ENCODE measurements around the gene HCAR3.
"Not testable (repeated sequence)": the region's sequence is repeated elsewhere in the genome, so short reads cannot be mapped to it uniquely, and the experiment has no call there.

The HCAR3 gene

DNA sequence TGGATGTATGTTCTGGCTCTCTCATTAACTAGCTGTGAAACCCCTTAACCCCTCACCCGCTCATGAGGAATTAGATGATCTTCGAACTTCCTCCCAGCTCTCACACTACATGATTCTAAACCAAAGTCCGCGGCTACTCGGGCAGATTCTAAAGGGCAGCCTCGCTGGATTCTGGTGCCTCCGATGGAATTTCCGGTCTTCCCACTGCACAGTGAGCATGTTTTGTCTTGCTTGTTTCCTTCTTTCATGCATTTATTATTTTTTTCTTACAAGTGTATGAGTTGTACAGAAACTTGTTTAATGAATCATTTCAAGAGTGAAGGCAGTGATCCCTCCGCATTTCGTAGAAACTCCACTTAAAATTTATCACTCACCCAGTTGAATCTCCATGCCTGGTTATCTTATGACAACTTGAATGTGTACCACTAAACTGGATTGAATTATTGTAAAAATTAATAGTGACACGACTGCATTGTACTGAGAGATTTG, 4.5 kb upstream of the HCAR3 start:
- TF ChIP-seq, protein P1, sequence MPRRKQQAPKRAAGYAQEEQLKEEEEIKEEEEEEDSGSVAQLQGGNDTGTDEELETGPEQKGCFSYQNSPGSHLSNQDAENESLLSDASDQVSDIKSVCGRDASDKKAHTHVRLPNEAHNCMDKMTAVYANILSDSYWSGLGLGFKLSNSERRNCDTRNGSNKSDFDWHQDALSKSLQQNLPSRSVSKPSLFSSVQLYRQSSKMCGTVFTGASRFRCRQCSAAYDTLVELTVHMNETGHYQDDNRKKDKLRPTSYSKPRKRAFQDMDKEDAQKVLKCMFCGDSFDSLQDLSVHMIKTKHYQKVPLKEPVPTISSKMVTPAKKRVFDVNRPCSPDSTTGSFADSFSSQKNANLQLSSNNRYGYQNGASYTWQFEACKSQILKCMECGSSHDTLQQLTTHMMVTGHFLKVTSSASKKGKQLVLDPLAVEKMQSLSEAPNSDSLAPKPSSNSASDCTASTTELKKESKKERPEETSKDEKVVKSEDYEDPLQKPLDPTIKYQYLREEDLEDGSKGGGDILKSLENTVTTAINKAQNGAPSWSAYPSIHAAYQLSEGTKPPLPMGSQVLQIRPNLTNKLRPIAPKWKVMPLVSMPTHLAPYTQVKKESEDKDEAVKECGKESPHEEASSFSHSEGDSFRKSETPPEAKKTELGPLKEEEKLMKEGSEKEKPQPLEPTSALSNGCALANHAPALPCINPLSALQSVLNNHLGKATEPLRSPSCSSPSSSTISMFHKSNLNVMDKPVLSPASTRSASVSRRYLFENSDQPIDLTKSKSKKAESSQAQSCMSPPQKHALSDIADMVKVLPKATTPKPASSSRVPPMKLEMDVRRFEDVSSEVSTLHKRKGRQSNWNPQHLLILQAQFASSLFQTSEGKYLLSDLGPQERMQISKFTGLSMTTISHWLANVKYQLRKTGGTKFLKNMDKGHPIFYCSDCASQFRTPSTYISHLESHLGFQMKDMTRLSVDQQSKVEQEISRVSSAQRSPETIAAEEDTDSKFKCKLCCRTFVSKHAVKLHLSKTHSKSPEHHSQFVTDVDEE (CRISPR knock-in tag; IDR thresholded peaks at IDR 0.05): no peak
- no peak for TF ChIP-seq ZNF8 (CRISPR knock-in tag; IDR thresholded peaks at IDR 0.05)
- no peak for ATAC-seq

DNA sequence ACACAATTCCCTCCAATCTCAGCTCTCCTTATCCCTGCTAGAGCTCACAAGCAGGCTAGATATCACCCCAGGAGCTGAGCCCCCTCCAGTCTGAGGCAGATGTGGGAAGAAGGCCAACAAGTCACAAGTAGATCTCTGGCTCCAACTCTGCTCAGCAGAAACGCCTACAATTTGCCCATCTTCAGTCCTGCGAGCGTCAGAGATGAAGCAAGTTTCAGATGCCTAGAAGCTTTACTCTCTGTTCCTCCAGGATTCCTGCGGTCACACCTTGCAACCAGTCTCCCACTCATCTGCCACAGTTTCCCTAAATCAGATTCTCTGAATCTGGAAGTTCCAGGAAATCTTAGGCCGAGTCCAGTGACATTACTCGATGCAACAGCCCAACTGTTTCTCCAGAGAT, 1.4 kb downstream of the HCAR3 start:
- not testable (repeated sequence) for ATAC-seq

DNA sequence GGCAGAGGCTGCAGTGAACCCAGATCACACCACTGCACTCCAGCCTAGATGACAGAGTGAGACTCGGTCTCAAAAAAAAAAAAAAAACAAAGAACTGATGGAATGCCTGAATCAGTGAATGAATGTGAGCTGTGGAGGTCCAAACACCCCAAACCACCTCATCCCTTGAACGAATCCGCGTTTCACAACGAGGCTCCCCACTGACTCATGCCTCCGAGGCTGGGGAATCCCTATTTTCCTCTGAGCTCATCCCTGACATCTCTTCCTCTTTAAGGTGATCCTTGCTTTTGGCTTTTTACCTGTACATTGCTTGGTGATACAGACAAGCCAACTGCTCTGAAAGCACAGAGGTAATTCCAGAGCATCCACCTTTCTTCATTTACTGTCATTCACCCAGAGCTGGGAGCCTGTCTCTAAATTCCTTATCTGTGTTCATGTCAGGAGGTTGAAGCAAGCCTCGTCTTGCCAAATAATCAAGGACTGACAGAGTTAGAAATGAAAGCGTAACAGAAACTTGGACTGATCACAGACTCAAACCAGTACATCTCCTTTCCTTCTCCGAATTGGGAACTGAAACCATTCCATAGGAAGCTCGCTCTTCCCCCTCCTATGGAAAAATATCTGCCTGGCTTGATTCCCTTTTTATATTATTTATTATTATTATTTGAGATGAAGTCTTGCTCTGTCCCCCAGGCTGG, 3.0 kb downstream of the HCAR3 start:
- ATAC-seq: not testable (repeated sequence)

DNA sequence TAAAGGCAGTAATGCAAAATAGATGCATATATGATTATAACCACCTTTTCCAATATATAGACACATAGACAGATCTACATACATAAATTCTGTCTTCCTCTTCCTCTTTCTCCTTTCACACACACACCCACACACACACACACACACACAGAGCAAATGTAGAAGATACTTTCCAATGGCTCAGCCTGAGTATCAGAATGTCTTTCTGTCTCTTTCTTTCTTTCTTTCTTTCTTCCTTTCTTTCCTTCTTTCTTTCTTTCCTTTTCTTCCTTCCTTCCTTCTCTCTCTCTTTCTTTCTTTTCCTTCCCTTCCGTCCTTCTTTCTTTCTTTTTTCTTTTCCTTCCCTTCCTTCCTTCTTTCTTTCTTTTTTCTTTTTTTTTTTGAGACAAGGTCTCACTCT, 5.3 kb downstream of the HCAR3 start:
- ATAC-seq: not testable (repeated sequence)

DNA sequence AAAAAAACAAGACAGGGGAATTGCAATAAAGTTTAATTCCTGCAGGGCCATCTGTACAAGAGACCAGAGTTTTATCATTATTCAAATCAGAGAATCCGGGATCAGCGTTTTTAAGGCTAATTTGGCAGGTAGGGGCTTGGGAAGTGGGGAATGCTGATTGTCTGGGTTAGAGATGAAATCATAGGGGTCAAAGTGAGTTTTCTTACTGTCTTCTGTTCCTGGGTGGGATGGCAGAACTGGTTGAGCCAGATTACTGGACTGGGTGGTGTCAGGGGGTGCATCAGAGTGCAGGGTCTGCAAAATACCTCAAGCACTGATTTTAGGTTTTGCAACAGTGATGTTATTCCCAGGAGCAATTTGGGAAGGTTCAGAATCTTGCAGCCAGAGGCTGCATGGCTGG, 6.3 kb downstream of the HCAR3 start:
- not testable (repeated sequence) for ATAC-seq

DNA sequence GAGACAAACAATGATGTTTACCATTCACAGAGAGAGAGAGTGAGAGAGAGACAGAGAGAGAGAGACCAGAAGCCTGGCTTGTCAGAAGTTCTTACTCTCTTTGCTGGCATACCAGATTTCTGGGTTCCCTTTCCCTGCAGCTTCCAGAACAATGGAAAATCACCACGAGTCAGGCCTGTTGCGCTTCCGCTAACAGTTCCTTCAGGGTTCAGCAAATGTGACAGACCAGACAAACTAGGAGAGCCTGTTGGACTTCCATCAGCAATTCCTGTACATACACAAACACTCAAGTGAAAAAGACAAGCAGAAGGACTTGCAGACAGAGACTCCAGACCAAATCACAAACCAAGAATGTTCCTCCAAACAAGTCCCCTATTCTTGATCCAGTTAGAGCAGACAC, 7.3 kb downstream of the HCAR3 start:
- not testable (repeated sequence) for ATAC-seq

DNA sequence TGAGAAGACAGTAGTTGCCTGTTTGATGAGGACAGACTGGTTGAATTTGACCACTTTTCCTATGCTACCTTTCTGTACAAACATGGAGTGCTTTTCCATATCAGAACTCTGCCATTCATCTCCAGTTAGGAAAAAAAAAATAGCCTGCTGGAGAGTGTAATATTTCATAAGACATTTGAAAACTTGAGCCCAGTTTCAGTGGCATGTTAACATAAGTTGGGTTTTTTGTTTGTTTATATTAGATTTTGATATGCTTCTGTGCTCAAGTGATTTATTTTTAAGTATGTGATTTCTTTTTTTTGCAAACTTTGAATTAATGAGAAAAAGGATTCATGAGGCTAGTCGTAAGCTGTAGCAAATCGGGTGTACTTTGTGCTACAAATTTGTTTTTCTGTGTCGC, 12.8 kb downstream of the HCAR3 start:
- not testable (repeated sequence) for ATAC-seq

DNA sequence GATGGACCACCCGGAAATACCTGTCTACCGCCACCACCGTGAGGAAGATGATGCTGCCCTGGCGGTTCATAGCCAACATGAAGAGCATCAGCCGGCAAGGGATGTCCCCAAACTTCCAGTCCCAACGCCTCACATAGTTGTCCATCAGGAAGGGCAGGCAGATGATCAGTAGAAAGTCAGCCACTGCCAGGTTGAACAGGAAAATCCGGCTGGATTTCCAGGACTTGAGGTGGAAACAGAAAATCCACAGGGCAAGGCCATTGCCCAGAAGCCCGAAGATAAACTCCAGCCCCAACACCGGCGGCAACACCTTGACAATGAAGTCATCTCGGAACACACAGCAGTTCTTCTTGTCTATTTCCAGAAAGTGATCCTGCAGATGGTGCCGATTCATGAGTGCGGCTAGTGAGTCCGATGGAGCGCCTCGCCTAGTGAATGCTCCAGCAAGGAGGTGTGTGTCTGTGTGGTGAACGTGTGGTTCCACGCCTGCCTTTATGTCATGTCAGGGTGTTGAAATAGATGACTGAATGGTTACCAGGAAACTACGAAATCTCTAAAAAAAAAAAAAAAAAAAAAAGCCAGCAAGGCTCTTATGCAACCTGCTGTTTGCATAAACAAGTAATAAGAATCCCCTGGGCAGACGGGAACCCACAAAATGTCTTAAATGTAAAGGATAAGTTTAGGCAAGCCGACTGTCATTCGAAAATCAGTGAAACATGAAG, 13.6 kb downstream of the HCAR3 start, which contains the start of gene HCAR2:
Gene HCAR2, minus strand, starts transcription at position 468 of the 722 bp plus-strand sequence. Its CDS starts 74 bp downstream, at position 394.
- not testable (repeated sequence) for ATAC-seq

DNA sequence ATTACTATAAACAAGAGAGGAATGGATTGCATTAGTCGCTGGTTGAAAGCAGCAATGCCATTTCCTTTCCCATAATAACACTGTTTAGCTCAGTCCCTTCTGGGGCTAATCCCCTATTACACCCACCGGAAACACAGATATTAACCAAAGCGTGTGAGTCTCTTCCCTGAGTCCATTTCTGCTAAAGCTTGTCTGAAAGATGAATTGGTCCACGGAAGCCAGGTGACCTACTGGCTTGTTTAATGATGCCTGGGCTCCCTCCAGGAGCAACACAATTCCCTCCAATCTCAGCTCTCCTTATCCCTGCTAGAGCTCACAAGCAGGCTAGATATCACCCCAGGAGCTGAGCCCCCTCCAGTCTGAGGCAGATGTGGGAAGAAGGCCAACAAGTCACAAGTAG, 15.1 kb downstream of the HCAR3 start:
- not testable (repeated sequence) for ATAC-seq

DNA sequence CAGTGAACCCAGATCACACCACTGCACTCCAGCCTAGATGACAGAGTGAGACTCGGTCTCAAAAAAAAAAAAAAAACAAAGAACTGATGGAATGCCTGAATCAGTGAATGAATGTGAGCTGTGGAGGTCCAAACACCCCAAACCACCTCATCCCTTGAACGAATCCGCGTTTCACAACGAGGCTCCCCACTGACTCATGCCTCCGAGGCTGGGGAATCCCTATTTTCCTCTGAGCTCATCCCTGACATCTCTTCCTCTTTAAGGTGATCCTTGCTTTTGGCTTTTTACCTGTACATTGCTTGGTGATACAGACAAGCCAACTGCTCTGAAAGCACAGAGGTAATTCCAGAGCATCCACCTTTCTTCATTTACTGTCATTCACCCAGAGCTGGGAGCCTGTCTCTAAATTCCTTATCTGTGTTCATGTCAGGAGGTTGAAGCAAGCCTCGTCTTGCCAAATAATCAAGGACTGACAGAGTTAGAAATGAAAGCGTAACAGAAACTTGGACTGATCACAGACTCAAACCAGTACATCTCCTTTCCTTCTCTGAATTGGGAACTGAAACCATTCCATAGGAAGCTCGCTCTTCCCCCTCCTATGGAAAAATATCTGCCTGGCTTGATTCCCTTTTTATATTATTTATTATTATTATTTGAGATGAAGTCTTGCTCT, 16.4 kb downstream of the HCAR3 start:
- not testable (repeated sequence) for ATAC-seq

DNA sequence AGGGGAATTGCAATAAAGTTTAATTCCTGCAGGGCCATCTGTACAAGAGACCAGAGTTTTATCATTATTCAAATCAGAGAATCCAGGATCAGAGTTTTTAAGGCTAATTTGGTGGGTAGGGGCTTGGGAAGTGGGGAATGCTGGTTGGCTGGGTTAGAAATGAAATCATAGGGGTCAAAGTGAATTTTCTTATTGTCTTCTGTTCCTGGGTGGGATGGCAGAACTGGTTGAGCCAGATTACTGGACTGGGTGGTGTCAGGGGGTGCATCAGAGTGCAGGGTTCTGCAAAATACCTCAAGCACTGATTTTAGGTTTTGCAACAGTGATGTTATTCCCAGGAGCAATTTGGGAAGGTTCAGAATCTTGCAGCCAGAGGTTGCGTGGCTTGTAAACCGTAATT, 19.7 kb downstream of the HCAR3 start:
- not testable (repeated sequence) for ATAC-seq

DNA sequence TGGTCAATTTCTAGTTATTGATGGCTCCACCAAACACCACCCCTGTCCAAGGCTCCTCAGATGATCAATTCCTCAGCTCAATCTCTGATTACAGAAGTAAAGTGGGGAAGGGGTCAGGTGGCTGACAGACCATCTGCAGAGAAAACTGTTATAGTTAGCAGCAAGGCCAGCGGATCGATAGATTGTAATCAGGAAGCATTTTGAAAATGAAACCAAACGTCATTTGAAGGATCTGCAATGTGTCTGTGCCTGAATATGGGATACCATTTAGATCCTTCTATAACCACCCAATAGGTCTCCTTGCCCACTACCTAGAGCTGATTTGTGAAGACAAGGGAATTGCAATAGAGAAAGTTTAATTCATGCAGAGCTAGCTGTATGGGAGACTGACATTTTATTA, 25.0 kb downstream of the HCAR3 start:
- TF ChIP-seq ARNTL (CRISPR knock-in tag; IDR thresholded peaks at IDR 0.05; ENCODE audit: borderline replicate concordance, low read depth) (no peak), PPARA (CRISPR knock-in tag; IDR thresholded peaks at IDR 0.05; ENCODE audit: borderline replicate concordance) (no peak), BACH2 (CRISPR knock-in tag; IDR thresholded peaks at IDR 0.05; ENCODE audit: borderline replicate concordance) (no peak), RARB (CRISPR knock-in tag; IDR thresholded peaks at IDR 0.05) (no peak), CSDC2 (CRISPR knock-in tag; IDR thresholded peaks at IDR 0.05) (no peak), ZC3H10 (CRISPR knock-in tag; IDR thresholded peaks at IDR 0.05) (no peak), ZNF8 (CRISPR knock-in tag; IDR thresholded peaks at IDR 0.05) (no peak), ZFP3 (CRISPR knock-in tag; IDR thresholded peaks at IDR 0.05) (no peak)
- TF ChIP-seq, protein P2, sequence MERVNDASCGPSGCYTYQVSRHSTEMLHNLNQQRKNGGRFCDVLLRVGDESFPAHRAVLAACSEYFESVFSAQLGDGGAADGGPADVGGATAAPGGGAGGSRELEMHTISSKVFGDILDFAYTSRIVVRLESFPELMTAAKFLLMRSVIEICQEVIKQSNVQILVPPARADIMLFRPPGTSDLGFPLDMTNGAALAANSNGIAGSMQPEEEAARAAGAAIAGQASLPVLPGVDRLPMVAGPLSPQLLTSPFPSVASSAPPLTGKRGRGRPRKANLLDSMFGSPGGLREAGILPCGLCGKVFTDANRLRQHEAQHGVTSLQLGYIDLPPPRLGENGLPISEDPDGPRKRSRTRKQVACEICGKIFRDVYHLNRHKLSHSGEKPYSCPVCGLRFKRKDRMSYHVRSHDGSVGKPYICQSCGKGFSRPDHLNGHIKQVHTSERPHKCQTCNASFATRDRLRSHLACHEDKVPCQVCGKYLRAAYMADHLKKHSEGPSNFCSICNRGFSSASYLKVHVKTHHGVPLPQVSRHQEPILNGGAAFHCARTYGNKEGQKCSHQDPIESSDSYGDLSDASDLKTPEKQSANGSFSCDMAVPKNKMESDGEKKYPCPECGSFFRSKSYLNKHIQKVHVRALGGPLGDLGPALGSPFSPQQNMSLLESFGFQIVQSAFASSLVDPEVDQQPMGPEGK (CRISPR knock-in tag; IDR thresholded peaks at IDR 0.05; ENCODE audit: borderline replicate concordance): no peak

More for the DNA sequence above, 25.0 kb downstream of the HCAR3 start:
- no peak for ATAC-seq

Data from SK-N-SH treated with all-trans-retinoic acid at 6 μM for 48 hours (cell line).